H9 (cell line): Measurements from ENCODE around the gene PIP4K2A. TPM values are rescaled to one million over a fixed set of nuclear protein-coding genes. Genes with fewer than 3 reads are reported as not detected.

Source experiments
- DNase-seq: peaks from one replicate; pipeline ENCODE4 v3.0.0-alpha.2; 2017
- H2AFZ ChIP-seq: one replicate; pipeline ENCODE4 v1.6.1; 2013; ENCODE audit warnings: mild to moderate bottlenecking, low read length, control low read depth, moderate library complexity
- H2AK5ac ChIP-seq: 2 replicates; pipeline ENCODE4 v1.6.1; 2013; ENCODE audit warnings: low read length, control low read depth, mixed read lengths; ENCODE audit not compliant: insufficient read length
- H2BK120ac ChIP-seq: one replicate; pipeline ENCODE4 v1.6.1; 2013; ENCODE audit warnings: low read depth, mild to moderate bottlenecking, low read length, control low read depth, inconsistent platforms; ENCODE audit not compliant: poor library complexity, severe bottlenecking
- H2BK12ac ChIP-seq: 2 replicates; pipeline ENCODE4 v1.6.1; 2013; ENCODE audit warnings: low read length, control low read depth, mixed read lengths, low read depth; ENCODE audit not compliant: insufficient read length
- H2BK15ac ChIP-seq: 2 replicates; pipeline ENCODE4 v1.6.1; 2013; ENCODE audit warnings: low read depth, low read length, control low read depth
- H2BK20ac ChIP-seq: one replicate; pipeline ENCODE4 v1.6.1; 2013; ENCODE audit warnings: low read depth, mild to moderate bottlenecking, low read length, control low read depth, inconsistent platforms; ENCODE audit not compliant: poor library complexity, severe bottlenecking
- H2BK5ac ChIP-seq: 2 replicates; pipeline ENCODE4 v1.6.1; 2013; ENCODE audit warnings: low read length, control low read depth, mixed read lengths; ENCODE audit not compliant: insufficient read length
- H3K14ac ChIP-seq: 2 replicates; pipeline ENCODE4 v1.6.1; 2013; ENCODE audit warnings: low read length, control low read depth; ENCODE audit not compliant: insufficient read depth
- H3K18ac ChIP-seq: 2 replicates; pipeline ENCODE4 v1.6.1; 2013; ENCODE audit warnings: low read depth, mild to moderate bottlenecking, mixed read lengths, low read length, control low read depth; ENCODE audit not compliant: insufficient read length
- H3K23ac ChIP-seq: 2 replicates; pipeline ENCODE4 v1.6.1; 2013; ENCODE audit warnings: low read length, control low read depth, mixed read lengths, low read depth; ENCODE audit not compliant: insufficient read length
- H3K23me2 ChIP-seq: 2 replicates; pipeline ENCODE4 v1.6.1; 2013; ENCODE audit warnings: low read depth, mild to moderate bottlenecking, mixed read lengths, low read length, control low read depth; ENCODE audit not compliant: insufficient read length, poor library complexity, severe bottlenecking
- H3K27ac ChIP-seq: 2 replicates; pipeline ENCODE4 v1.5.1; 2013; ENCODE audit warnings: low read length, control low read depth, mixed read lengths, low read depth; ENCODE audit not compliant: insufficient read length
- H3K27me3 ChIP-seq: 2 replicates; pipeline ENCODE4 v1.6.1; 2013; ENCODE audit warnings: low read length, control low read depth, inconsistent platforms; ENCODE audit not compliant: insufficient read depth
- H3K4ac ChIP-seq: 2 replicates; pipeline ENCODE4 v1.6.1; 2013; ENCODE audit warnings: low read depth, mild to moderate bottlenecking, control low read depth, inconsistent platforms, low read length, moderate library complexity
- H3K4me1 ChIP-seq: 2 replicates; pipeline ENCODE4 v1.6.1; 2013; ENCODE audit warnings: low read length, control low read depth, inconsistent platforms; ENCODE audit not compliant: insufficient read depth
- H3K4me2 ChIP-seq: 2 replicates; pipeline ENCODE4 v1.6.1; 2013; ENCODE audit warnings: low read length, control low read depth, mixed read lengths; ENCODE audit not compliant: insufficient read length, insufficient read depth
- H3K56ac ChIP-seq: 2 replicates; pipeline ENCODE4 v1.6.1; 2013; ENCODE audit warnings: low read depth, mild to moderate bottlenecking, mixed read lengths, low read length, control low read depth; ENCODE audit not compliant: insufficient read length
- H3K79me1 ChIP-seq: 2 replicates; pipeline ENCODE4 v1.6.1; 2013; ENCODE audit warnings: low read depth, mild to moderate bottlenecking, moderate library complexity, low read length, control low read depth, inconsistent platforms; ENCODE audit not compliant: insufficient read depth, poor library complexity, severe bottlenecking
- H3K79me2 ChIP-seq: 2 replicates; pipeline ENCODE4 v1.6.1; 2013; ENCODE audit warnings: low read length, control low read depth, inconsistent platforms; ENCODE audit not compliant: insufficient read depth
- H3K9ac ChIP-seq: 2 replicates; pipeline ENCODE4 v1.6.1; 2013; ENCODE audit warnings: low read length, control low read depth, mixed read lengths; ENCODE audit not compliant: insufficient read length; ENCODE audit errors: extremely low read depth
- H3K9me3 ChIP-seq: one replicate; pipeline ENCODE4 v1.6.1; 2013; ENCODE audit warnings: low read depth, low read length, inconsistent platforms; ENCODE audit not compliant: control insufficient read depth
- H3T11ph ChIP-seq: one replicate; pipeline ENCODE4 v1.6.1; 2013; ENCODE audit warnings: mild to moderate bottlenecking, low read length, control low read depth, inconsistent platforms
- H4K20me1 ChIP-seq: one replicate; pipeline ENCODE4 v1.6.1; 2013; ENCODE audit not compliant: control insufficient read depth, insufficient read length, insufficient read depth
- H4K5ac ChIP-seq: 2 replicates; pipeline ENCODE4 v1.6.1; 2013; ENCODE audit warnings: low read depth, mild to moderate bottlenecking, mixed read lengths, low read length, control low read depth; ENCODE audit not compliant: insufficient read length
- H4K8ac ChIP-seq: replicated peaks from 2 replicates; pipeline ENCODE4 v1.6.1; 2013; ENCODE audit warnings: low read length, control low read depth, mixed read lengths, low read depth; ENCODE audit not compliant: insufficient read length
- H4K91ac ChIP-seq: 2 replicates; pipeline ENCODE4 v1.6.1; 2013; ENCODE audit warnings: low read depth, mild to moderate bottlenecking, moderate library complexity, mixed read lengths, low read length, control low read depth; ENCODE audit not compliant: insufficient read length
- H3K27ac Mint-ChIP-seq, 3 experiments: 2 replicates in 2 of 3; 3 replicates in 1 of 3; pipeline ENCODE4 v1.8.0; 2020 to 2021; ENCODE audit warnings: mixed read lengths in 3 of 3, mild to moderate bottlenecking in 1 of 3, moderate library complexity in 1 of 3
- H3K27me3 Mint-ChIP-seq: 2 replicates; pipeline ENCODE4 v1.8.0; 2021; ENCODE audit warnings: low read depth, mild to moderate bottlenecking, moderate library complexity, mixed read lengths
- H3K36me3 Mint-ChIP-seq, 3 experiments: 2 replicates in 2 of 3; 3 replicates in 1 of 3; pipeline ENCODE4 v1.8.0; 2020 to 2021; ENCODE audit warnings: low read depth in 3 of 3, mixed read lengths in 3 of 3; ENCODE audit not compliant: insufficient read depth in 1 of 3
- H3K4me1 Mint-ChIP-seq, 2 experiments: 2 replicates each; pipeline ENCODE4 v1.8.0; 2020; ENCODE audit warnings: mixed read lengths in 2 of 2
- H3K4me3 Mint-ChIP-seq, 2 experiments: 2 replicates in 1 of 2; 3 replicates in 1 of 2; pipeline ENCODE4 v1.8.0; 2020 to 2021; ENCODE audit warnings: mild to moderate bottlenecking in 2 of 2, mixed read lengths in 2 of 2, moderate library complexity in 1 of 2
- H3K9me3 Mint-ChIP-seq, 2 experiments: 2 replicates in 1 of 2; 3 replicates in 1 of 2; pipeline ENCODE4 v1.8.0; 2020; ENCODE audit warnings: mild to moderate bottlenecking in 2 of 2, mixed read lengths in 2 of 2, moderate library complexity in 1 of 2
- WGBS: extraction: QIAGEN DNeasy Blood & Tissue Kit; methylation state at CpG from one replicate; pipeline ENCODE4 v1.1.7; 2013; ENCODE audit warnings: missing lambda C conversion rate, low lambda C conversion rate, mixed read lengths; ENCODE audit not compliant: insufficient read length; ENCODE audit errors: extremely low coverage; 5-methylcytosine and 5-hydroxymethylcytosine counted together
- total RNA-seq: library from RNA; stranded (reverse); gene quantifications from 2 replicates; pipeline ENCODE4 v1.2.1, GENCODE V29; 2021
- TF ChIP-seq, protein P1 (sequence below): fragments of 200-600 bp; sonication (generic); conservative IDR thresholded peaks from 3 replicates; pipeline ENCODE4 v1.8.0; 2021; ENCODE audit warnings: antibody characterized with exemption, mild to moderate bottlenecking

Gene PIP4K2A
- total RNA-seq, 1 experiment from 2014 or later = 33.6 TPM

DNA sequence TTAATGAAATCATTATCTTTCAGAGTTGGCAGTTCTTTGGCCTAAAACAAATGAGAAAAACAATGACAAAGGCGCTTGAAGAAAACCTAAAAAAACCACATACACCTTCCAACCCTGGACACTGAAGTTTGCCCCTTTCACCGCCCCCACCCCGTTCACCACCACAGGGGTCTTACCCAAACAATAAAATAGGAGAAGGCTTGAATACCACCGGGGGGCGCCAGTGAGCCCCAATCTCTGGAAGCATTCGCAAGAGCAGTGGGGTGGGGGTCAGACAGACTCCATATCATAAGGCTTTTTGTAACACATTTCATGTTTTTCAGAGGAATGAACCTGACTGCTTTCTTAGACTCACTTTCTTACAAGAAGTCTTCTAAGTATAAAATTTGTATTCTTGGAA lies 163.6 kb downstream of the PIP4K2A start:
- Histone ChIP-seq H3K23me2 (no peaks in the 10 kb centered on the region), H3K79me1 (no peaks in the 10 kb centered on the region), H3K9me3 (no peaks in the 10 kb centered on the region), H3K18ac (no peak overlapping the region), H3K27me3 (no peaks in the 10 kb centered on the region), H4K91ac (no peak overlapping the region), H2AK5ac (no peak overlapping the region), H3K79me2 (no peaks in the 10 kb centered on the region), H3K14ac (no peak overlapping the region), H3K23ac (no peak overlapping the region), H2BK15ac (no peak overlapping the region), H4K20me1 (no peaks in the 10 kb centered on the region), H3K4me2 (no peak overlapping the region), H3K56ac (no peak overlapping the region), H2BK120ac (no peak overlapping the region), H2AFZ (no peak overlapping the region), H4K5ac (no peak overlapping the region), H3T11ph (no peak overlapping the region), H3K27ac (no peak overlapping the region), H2BK5ac (no peak overlapping the region), H3K9ac (no peak overlapping the region), H4K8ac (no peak overlapping the region), H3K4ac (no peak overlapping the region), H2BK20ac (no peak overlapping the region), H2BK12ac (no peak overlapping the region), H3K4me1 (peaks cover 3% of the 10 kb centered on the region; the same call in 1 of the 2 replicates)
- Mint-ChIP-seq H3K27me3 (no peaks in the 10 kb centered on the region), H3K4me1 (peaks cover 7 to 20% of the 10 kb centered on the region in 2 experiments), H3K27ac (no peak overlapping the region), H3K9me3 (no peaks in the 10 kb centered on the region), H3K36me3 (peaks cover 20 to 33% (median 32%) of the 10 kb centered on the region in 3 experiments; a peak in 6 of 7 replicates), H3K4me3 (no peak overlapping the region)
- peak; percentile 71 for DNase-seq
- TF ChIP-seq, protein P1, sequence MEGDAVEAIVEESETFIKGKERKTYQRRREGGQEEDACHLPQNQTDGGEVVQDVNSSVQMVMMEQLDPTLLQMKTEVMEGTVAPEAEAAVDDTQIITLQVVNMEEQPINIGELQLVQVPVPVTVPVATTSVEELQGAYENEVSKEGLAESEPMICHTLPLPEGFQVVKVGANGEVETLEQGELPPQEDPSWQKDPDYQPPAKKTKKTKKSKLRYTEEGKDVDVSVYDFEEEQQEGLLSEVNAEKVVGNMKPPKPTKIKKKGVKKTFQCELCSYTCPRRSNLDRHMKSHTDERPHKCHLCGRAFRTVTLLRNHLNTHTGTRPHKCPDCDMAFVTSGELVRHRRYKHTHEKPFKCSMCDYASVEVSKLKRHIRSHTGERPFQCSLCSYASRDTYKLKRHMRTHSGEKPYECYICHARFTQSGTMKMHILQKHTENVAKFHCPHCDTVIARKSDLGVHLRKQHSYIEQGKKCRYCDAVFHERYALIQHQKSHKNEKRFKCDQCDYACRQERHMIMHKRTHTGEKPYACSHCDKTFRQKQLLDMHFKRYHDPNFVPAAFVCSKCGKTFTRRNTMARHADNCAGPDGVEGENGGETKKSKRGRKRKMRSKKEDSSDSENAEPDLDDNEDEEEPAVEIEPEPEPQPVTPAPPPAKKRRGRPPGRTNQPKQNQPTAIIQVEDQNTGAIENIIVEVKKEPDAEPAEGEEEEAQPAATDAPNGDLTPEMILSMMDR = peak; percentile 85
- no CpG with 5 or more reads among the region's 6 CpGs for WGBS
